HepG2 (cell line): ENCODE measurements around the gene SMIM38. TPM values are rescaled to one million over a fixed set of nuclear protein-coding genes. Genes with fewer than 3 reads are reported as not detected.

Experiments
- ATF7-NPFF ChIP-seq: sonication (generic); formaldehyde crosslinking; IDR thresholded peaks from 2 replicates; pipeline ENCODE4 v1.8.1; 2023; ENCODE audit warnings: mild to moderate bottlenecking, low read depth, missing genetic modification reagents, moderate library complexity
- CEBPB ChIP-seq: IDR thresholded peaks from 2 replicates; pipeline ENCODE4 v1.6.1; 2011; ENCODE audit warnings: low read depth, low read length, improper control_type of control experiment, borderline replicate concordance
- CEBPG ChIP-seq: IDR thresholded peaks from 2 replicates; pipeline ENCODE4 v1.6.1; 2016
- DNMT1 ChIP-seq: sonication (generic); formaldehyde crosslinking; IDR thresholded peaks from 2 replicates; pipeline ENCODE4 v1.5.1; 2020; ENCODE audit warnings: mild to moderate bottlenecking, missing genetic modification reagents
- ELF3 ChIP-seq: IDR thresholded peaks from 2 replicates; pipeline ENCODE4 v1.6.1; 2016; ENCODE audit warnings: missing genetic modification reagents, missing compliant biosample characterization
- MAFG ChIP-seq: sonication (generic); formaldehyde crosslinking; IDR thresholded peaks from 2 replicates; pipeline ENCODE4 v1.5.1; 2020; ENCODE audit warnings: mild to moderate bottlenecking, missing genetic modification reagents
- RXRA ChIP-seq: sonication (generic); formaldehyde crosslinking; IDR thresholded peaks from 2 replicates; pipeline ENCODE4 v1.5.1; 2020; ENCODE audit warnings: missing genetic modification reagents
- ZFP1 ChIP-seq: IDR thresholded peaks from 2 replicates; pipeline ENCODE4 v1.6.1; 2016
- ZNF18 ChIP-seq: sonication (generic); formaldehyde crosslinking; IDR thresholded peaks from 2 replicates; pipeline ENCODE4 v1.8.0; 2022; ENCODE audit warnings: mild to moderate bottlenecking, missing genetic modification reagents; ENCODE audit not compliant: insufficient replicate concordance
- ZNF382 ChIP-seq: sonication (generic); formaldehyde crosslinking; IDR thresholded peaks from 2 replicates; pipeline ENCODE4 v1.5.0; 2020; ENCODE audit warnings: missing genetic modification reagents, mild to moderate bottlenecking, borderline replicate concordance
- ZNF556 ChIP-seq: sonication (generic); formaldehyde crosslinking; IDR thresholded peaks from 2 replicates; pipeline ENCODE4 v1.4.0; 2020; ENCODE audit warnings: mild to moderate bottlenecking, missing genetic modification reagents, borderline replicate concordance
- ZNF609 ChIP-seq: sonication (generic); formaldehyde crosslinking; IDR thresholded peaks from 2 replicates; pipeline ENCODE4 v1.4.0; 2020; ENCODE audit warnings: mild to moderate bottlenecking, missing genetic modification reagents, borderline replicate concordance
- ZNF775 ChIP-seq: sonication (generic); formaldehyde crosslinking; IDR thresholded peaks from 2 replicates; pipeline ENCODE4 v1.4.0; 2020; ENCODE audit warnings: missing genetic modification reagents, mild to moderate bottlenecking, moderate library complexity, borderline replicate concordance
- ZNF780A ChIP-seq: sonication (generic); formaldehyde crosslinking; IDR thresholded peaks from 2 replicates; pipeline ENCODE4 v1.8.0; 2022; ENCODE audit warnings: mild to moderate bottlenecking, missing genetic modification reagents, moderate library complexity
- polyA plus RNA-seq, 8 experiments: library from polyadenylated mRNA; depleted of rRNA in 3 of 8; stranded (reverse) in 7 of 8; unstranded in 1 of 8; fragments of >200 nt; fragmentation: Illumina TruSeq in 4 of 8; extraction: Trizol in 4 of 8; gene quantifications; 2 replicates each; pipeline versions ENCODE4 v1.2.1 to v1.2.3, GENCODE V29; 2011 to 2016; ENCODE audit warnings: low read depth in 4 of 8, missing spikeins in 1 of 8, mixed read lengths in 1 of 8; ENCODE audit not compliant: insufficient read depth in 1 of 8
- total RNA-seq, 5 experiments: library from RNA; depleted of rRNA; stranded (reverse); fragments of >200 nt; fragmentation: Illumina TruSeq; extraction: Trizol; gene quantifications; 2 replicates each; pipeline ENCODE4 v1.2.3, GENCODE V29; 2016; ENCODE audit warnings: low read depth in 1 of 5
- TF ChIP-seq, protein P1 (sequence below): sonication (generic); formaldehyde crosslinking; IDR thresholded peaks from 2 replicates; pipeline ENCODE4 v1.4.0; 2020; ENCODE audit warnings: missing genetic modification reagents
- TF ChIP-seq, protein P2 (sequence below): sonication (generic); formaldehyde crosslinking; conservative IDR thresholded peaks from 2 replicates; pipeline ENCODE4 v1.4.0; 2020; ENCODE audit warnings: missing genetic modification reagents
- TF ChIP-seq, protein P3 (sequence below): sonication (generic); formaldehyde crosslinking; IDR thresholded peaks from 2 replicates; pipeline ENCODE4 v1.5.0; 2020; ENCODE audit warnings: missing genetic modification reagents, mild to moderate bottlenecking, borderline replicate concordance

SMIM38 gene
- total and polyA plus RNA-seq, 2 of the 13 experiments (the other 11 are each of a cell fraction or from before 2014, with no cell fraction given), result 0.30 to 0.40 TPM

- TF ChIP-seq ZNF780A (no peak), ZNF382 (CRISPR knock-in tag) (no peak), ATF7-NPFF (CRISPR knock-in tag) (no peak), ZFP1 (no peak), ELF3 (CRISPR knock-in tag) (no peak), CEBPG (CRISPR knock-in tag) (peak; percentile 92), ZNF556 (CRISPR knock-in tag) (peak; percentile 24; the same call in 1 of the 2 replicates), CEBPB (peak; percentile 92), ZNF18 (CRISPR knock-in tag) (no peak), ZNF609 (CRISPR knock-in tag) (0 out of 2 replicates have a peak, but pooled peaks have one; percentile 3), RXRA (CRISPR knock-in tag) (peak; percentile 24; the same call in 1 of the 2 replicates), ZNF775 (CRISPR knock-in tag) (no peak), MAFG (CRISPR knock-in tag) (no peak), DNMT1 (no peak)
- TF ChIP-seq, protein P1, sequence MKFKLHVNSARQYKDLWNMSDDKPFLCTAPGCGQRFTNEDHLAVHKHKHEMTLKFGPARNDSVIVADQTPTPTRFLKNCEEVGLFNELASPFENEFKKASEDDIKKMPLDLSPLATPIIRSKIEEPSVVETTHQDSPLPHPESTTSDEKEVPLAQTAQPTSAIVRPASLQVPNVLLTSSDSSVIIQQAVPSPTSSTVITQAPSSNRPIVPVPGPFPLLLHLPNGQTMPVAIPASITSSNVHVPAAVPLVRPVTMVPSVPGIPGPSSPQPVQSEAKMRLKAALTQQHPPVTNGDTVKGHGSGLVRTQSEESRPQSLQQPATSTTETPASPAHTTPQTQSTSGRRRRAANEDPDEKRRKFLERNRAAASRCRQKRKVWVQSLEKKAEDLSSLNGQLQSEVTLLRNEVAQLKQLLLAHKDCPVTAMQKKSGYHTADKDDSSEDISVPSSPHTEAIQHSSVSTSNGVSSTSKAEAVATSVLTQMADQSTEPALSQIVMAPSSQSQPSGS (CRISPR knock-in tag), result no peak
- TF ChIP-seq, protein P2, sequence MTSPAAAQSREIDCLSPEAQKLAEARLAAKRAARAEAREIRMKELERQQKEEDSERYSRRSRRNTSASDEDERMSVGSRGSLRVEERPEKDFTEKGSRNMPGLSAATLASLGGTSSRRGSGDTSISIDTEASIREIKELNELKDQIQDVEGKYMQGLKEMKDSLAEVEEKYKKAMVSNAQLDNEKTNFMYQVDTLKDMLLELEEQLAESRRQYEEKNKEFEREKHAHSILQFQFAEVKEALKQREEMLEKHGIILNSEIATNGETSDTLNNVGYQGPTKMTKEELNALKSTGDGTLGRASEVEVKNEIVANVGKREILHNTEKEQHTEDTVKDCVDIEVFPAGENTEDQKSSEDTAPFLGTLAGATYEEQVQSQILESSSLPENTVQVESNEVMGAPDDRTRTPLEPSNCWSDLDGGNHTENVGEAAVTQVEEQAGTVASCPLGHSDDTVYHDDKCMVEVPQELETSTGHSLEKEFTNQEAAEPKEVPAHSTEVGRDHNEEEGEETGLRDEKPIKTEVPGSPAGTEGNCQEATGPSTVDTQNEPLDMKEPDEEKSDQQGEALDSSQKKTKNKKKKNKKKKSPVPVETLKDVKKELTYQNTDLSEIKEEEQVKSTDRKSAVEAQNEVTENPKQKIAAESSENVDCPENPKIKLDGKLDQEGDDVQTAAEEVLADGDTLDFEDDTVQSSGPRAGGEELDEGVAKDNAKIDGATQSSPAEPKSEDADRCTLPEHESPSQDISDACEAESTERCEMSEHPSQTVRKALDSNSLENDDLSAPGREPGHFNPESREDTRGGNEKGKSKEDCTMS, result no peak
- TF ChIP-seq, protein P3, sequence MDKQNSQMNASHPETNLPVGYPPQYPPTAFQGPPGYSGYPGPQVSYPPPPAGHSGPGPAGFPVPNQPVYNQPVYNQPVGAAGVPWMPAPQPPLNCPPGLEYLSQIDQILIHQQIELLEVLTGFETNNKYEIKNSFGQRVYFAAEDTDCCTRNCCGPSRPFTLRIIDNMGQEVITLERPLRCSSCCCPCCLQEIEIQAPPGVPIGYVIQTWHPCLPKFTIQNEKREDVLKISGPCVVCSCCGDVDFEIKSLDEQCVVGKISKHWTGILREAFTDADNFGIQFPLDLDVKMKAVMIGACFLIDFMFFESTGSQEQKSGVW (CRISPR knock-in tag), result no peak
Observed at GRCh38 chr11:69156673-69157155, 979 bp downstream of the SMIM38 start (continued).
